HepG2 (cell line): ENCODE measurements around the gene MOK. TPM values are rescaled to one million over a fixed set of nuclear protein-coding genes. Genes with fewer than 3 reads are reported as not detected.

ENCODE experiments used
- GLI4 ChIP-seq: sonication (generic); formaldehyde crosslinking; IDR thresholded peaks from 2 replicates; pipeline ENCODE4 v1.5.1; 2020; ENCODE audit warnings: missing genetic modification reagents, mild to moderate bottlenecking, moderate library complexity, borderline replicate concordance
- HOXA7 ChIP-seq: sonication (generic); formaldehyde crosslinking; IDR thresholded peaks from 2 replicates; pipeline ENCODE4 v1.8.1; 2022; ENCODE audit warnings: mild to moderate bottlenecking, missing genetic modification reagents, moderate library complexity
- KDM3A ChIP-seq: IDR thresholded peaks from 2 replicates; pipeline ENCODE4 v1.6.1; 2018; ENCODE audit warnings: low read depth, missing compliant biosample characterization
- NKX3-1 ChIP-seq: sonication (generic); formaldehyde crosslinking; IDR thresholded peaks from 2 replicates; pipeline ENCODE4 v1.5.0; 2020; ENCODE audit warnings: missing genetic modification reagents
- PHF5A ChIP-seq: IDR thresholded peaks from one replicate; pipeline ENCODE4 v1.6.1; 2018; ENCODE audit warnings: low read depth, missing genetic modification reagents; ENCODE audit not compliant: unreplicated experiment
- RFXANK ChIP-seq: IDR thresholded peaks from 2 replicates; pipeline ENCODE4 v1.6.1; 2016
- STAG1 ChIP-seq: sonication (generic); formaldehyde crosslinking; IDR thresholded peaks from 2 replicates; pipeline ENCODE4 v1.4.0; 2020; ENCODE audit warnings: missing genetic modification reagents
- U2AF2 ChIP-seq: fragments of 200-400 bp; formaldehyde crosslinking; IDR thresholded peaks from 2 replicates; pipeline ENCODE4 v1.6.1; 2017; ENCODE audit warnings: low read depth, mild to moderate bottlenecking, low read length
- ZBTB38 ChIP-seq: sonication (generic); formaldehyde crosslinking; IDR thresholded peaks from 2 replicates; pipeline ENCODE4 v1.5.1; 2020; ENCODE audit warnings: mild to moderate bottlenecking, missing genetic modification reagents
- ZFP82 ChIP-seq: sonication (generic); formaldehyde crosslinking; IDR thresholded peaks from 2 replicates; pipeline ENCODE4 v1.5.1; 2020; ENCODE audit warnings: mild to moderate bottlenecking, missing genetic modification reagents, borderline replicate concordance
- ZNF292 ChIP-seq: sonication (generic); formaldehyde crosslinking; IDR thresholded peaks from 2 replicates; pipeline ENCODE4 v1.8.1; 2022; ENCODE audit warnings: mild to moderate bottlenecking, low read depth, missing genetic modification reagents, borderline replicate concordance
- ZNF674 ChIP-seq: sonication (generic); formaldehyde crosslinking; IDR thresholded peaks from 2 replicates; pipeline ENCODE4 v1.5.0; 2020; ENCODE audit warnings: low read depth, mild to moderate bottlenecking, missing genetic modification reagents
- polyA plus RNA-seq, 8 experiments: library from polyadenylated mRNA; depleted of rRNA in 3 of 8; stranded (reverse) in 7 of 8; unstranded in 1 of 8; fragments of >200 nt; fragmentation: Illumina TruSeq in 4 of 8; extraction: Trizol in 4 of 8; gene quantifications; 2 replicates each; pipeline versions ENCODE4 v1.2.1 to v1.2.3, GENCODE V29; 2011 to 2016; ENCODE audit warnings: low read depth in 4 of 8, missing spikeins in 1 of 8, mixed read lengths in 1 of 8; ENCODE audit not compliant: insufficient read depth in 1 of 8
- total RNA-seq, 5 experiments: library from RNA; depleted of rRNA; stranded (reverse); fragments of >200 nt; fragmentation: Illumina TruSeq; extraction: Trizol; gene quantifications; 2 replicates each; pipeline ENCODE4 v1.2.3, GENCODE V29; 2016; ENCODE audit warnings: low read depth in 1 of 5
- TF ChIP-seq, protein P1 (sequence below): sonication (generic); formaldehyde crosslinking; IDR thresholded peaks from 2 replicates; pipeline ENCODE4 v1.5.0; 2020; ENCODE audit warnings: missing genetic modification reagents
- TF ChIP-seq, protein P2 (sequence below): sonication (generic); formaldehyde crosslinking; IDR thresholded peaks from 2 replicates; pipeline ENCODE4 v1.5.0; 2020; ENCODE audit warnings: missing genetic modification reagents
- TF ChIP-seq, protein P3 (sequence below): IDR thresholded peaks from 2 replicates; pipeline ENCODE4 v1.6.1; 2016; ENCODE audit warnings: mild to moderate bottlenecking, missing biosample characterization, missing genetic modification reagents
- TF ChIP-seq, protein P4 (sequence below): sonication (generic); formaldehyde crosslinking; IDR thresholded peaks from 2 replicates; pipeline ENCODE4 v1.9.0; 2022; ENCODE audit warnings: missing genetic modification reagents, mild to moderate bottlenecking, borderline replicate concordance
- TF ChIP-seq, protein P5 (sequence below): sonication (generic); formaldehyde crosslinking; IDR thresholded peaks from 2 replicates; pipeline ENCODE4 v1.4.0; 2020; ENCODE audit warnings: missing genetic modification reagents
- TF ChIP-seq, protein P6 (sequence below): sonication (generic); formaldehyde crosslinking; IDR thresholded peaks from 2 replicates; pipeline ENCODE4 v1.4.0; 2020; ENCODE audit warnings: missing genetic modification reagents, borderline replicate concordance
- TF ChIP-seq, protein P7 (sequence below): sonication (generic); formaldehyde crosslinking; IDR thresholded peaks from 2 replicates; pipeline ENCODE4 v1.8.0; 2023; ENCODE audit warnings: mild to moderate bottlenecking, missing genetic modification reagents
- TF ChIP-seq, protein P8 (sequence below): sonication (generic); formaldehyde crosslinking; IDR thresholded peaks from 2 replicates; pipeline ENCODE4 v1.8.1; 2023; ENCODE audit warnings: mild to moderate bottlenecking, missing genetic modification reagents

MOK gene
- total and polyA plus RNA-seq, 2 of the 13 experiments (the other 11 are each of a cell fraction or from before 2014, with no cell fraction given), result 15.3 to 16.9 TPM

DNA sequence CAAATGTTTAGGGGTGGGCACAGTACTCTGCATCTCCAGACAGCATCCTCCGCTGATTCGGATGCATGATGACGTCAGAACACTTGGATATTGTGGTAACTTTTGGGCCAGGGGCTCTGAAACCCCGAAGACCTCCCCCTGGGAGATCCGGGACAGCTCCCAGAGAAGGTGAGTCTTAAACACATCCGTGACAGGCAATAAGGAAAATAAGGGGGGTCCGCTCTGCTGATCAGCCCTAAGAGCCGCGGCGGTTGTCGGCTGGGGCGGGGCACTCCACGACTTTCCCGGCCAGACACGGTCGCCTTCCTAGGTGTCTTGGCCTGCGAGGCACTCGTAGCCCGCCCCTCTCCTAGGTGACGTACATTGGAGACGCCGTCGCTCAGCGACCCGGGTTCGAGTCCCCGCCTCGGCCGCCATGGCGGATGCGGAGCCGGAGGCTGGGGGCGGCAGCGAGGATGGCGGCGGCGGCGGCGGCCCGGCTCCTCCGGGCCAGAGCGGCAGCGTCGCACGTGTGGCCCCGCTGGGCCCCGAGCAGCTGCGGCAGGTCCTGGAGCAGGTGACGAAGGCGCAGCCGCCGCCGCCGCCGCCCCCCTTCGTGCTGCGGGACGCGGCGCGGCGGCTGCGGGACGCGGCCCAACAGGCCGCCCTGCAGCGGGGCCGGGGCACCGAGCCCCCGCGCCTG lies 14.5 kb upstream of the MOK start, which contains the start of gene ZNF839 (continued):
- TF ChIP-seq RFXANK (CRISPR knock-in tag) (no peak), NKX3-1 (CRISPR knock-in tag) (no peak), KDM3A (CRISPR knock-in tag) (no peak), HOXA7 (CRISPR knock-in tag) (no peak), ZBTB38 (CRISPR knock-in tag) (peak; percentile 56; the same call in 1 of the 2 replicates), ZNF292 (CRISPR knock-in tag) (no peak), PHF5A (CRISPR knock-in tag) (no peak), U2AF2 (no peak), ZFP82 (CRISPR knock-in tag) (no peak), ZNF674 (CRISPR knock-in tag) (no peak), GLI4 (CRISPR knock-in tag) (no peak), STAG1 (CRISPR knock-in tag) (no peak)
- TF ChIP-seq, protein P1, sequence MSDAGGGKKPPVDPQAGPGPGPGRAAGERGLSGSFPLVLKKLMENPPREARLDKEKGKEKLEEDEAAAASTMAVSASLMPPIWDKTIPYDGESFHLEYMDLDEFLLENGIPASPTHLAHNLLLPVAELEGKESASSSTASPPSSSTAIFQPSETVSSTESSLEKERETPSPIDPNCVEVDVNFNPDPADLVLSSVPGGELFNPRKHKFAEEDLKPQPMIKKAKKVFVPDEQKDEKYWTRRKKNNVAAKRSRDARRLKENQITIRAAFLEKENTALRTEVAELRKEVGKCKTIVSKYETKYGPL (CRISPR knock-in tag), result no peak
- TF ChIP-seq, protein P2, sequence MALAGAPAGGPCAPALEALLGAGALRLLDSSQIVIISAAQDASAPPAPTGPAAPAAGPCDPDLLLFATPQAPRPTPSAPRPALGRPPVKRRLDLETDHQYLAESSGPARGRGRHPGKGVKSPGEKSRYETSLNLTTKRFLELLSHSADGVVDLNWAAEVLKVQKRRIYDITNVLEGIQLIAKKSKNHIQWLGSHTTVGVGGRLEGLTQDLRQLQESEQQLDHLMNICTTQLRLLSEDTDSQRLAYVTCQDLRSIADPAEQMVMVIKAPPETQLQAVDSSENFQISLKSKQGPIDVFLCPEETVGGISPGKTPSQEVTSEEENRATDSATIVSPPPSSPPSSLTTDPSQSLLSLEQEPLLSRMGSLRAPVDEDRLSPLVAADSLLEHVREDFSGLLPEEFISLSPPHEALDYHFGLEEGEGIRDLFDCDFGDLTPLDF (CRISPR knock-in tag), result no peak
- TF ChIP-seq, protein P3, sequence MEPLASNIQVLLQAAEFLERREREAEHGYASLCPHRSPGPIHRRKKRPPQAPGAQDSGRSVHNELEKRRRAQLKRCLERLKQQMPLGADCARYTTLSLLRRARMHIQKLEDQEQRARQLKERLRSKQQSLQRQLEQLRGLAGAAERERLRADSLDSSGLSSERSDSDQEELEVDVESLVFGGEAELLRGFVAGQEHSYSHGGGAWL, result no peak; the same call in 1 of the 2 replicates
- TF ChIP-seq, protein P4, sequence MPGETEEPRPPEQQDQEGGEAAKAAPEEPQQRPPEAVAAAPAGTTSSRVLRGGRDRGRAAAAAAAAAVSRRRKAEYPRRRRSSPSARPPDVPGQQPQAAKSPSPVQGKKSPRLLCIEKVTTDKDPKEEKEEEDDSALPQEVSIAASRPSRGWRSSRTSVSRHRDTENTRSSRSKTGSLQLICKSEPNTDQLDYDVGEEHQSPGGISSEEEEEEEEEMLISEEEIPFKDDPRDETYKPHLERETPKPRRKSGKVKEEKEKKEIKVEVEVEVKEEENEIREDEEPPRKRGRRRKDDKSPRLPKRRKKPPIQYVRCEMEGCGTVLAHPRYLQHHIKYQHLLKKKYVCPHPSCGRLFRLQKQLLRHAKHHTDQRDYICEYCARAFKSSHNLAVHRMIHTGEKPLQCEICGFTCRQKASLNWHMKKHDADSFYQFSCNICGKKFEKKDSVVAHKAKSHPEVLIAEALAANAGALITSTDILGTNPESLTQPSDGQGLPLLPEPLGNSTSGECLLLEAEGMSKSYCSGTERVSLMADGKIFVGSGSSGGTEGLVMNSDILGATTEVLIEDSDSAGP (CRISPR knock-in tag), result no peak; the same call in 1 of the 2 replicates
- TF ChIP-seq, protein P5, sequence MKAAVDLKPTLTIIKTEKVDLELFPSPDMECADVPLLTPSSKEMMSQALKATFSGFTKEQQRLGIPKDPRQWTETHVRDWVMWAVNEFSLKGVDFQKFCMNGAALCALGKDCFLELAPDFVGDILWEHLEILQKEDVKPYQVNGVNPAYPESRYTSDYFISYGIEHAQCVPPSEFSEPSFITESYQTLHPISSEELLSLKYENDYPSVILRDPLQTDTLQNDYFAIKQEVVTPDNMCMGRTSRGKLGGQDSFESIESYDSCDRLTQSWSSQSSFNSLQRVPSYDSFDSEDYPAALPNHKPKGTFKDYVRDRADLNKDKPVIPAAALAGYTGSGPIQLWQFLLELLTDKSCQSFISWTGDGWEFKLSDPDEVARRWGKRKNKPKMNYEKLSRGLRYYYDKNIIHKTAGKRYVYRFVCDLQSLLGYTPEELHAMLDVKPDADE (CRISPR knock-in tag), result no peak
- TF ChIP-seq, protein P6, sequence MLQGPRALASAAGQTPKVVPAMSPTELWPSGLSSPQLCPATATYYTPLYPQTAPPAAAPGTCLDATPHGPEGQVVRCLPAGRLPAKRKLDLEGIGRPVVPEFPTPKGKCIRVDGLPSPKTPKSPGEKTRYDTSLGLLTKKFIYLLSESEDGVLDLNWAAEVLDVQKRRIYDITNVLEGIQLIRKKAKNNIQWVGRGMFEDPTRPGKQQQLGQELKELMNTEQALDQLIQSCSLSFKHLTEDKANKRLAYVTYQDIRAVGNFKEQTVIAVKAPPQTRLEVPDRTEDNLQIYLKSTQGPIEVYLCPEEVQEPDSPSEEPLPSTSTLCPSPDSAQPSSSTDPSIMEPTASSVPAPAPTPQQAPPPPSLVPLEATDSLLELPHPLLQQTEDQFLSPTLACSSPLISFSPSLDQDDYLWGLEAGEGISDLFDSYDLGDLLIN (CRISPR knock-in tag), result 0 out of 2 replicates have a peak, but pooled peaks have one; percentile 61
- TF ChIP-seq, protein P7, sequence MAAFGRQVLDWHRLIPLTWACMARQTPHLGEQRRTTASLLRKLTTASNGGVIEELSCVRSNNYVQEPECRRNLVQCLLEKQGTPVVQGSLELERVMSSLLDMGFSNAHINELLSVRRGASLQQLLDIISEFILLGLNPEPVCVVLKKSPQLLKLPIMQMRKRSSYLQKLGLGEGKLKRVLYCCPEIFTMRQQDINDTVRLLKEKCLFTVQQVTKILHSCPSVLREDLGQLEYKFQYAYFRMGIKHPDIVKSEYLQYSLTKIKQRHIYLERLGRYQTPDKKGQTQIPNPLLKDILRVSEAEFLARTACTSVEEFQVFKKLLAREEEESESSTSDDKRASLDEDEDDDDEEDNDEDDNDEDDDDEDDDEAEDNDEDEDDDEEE (CRISPR knock-in tag), result no peak
- TF ChIP-seq, protein P8, sequence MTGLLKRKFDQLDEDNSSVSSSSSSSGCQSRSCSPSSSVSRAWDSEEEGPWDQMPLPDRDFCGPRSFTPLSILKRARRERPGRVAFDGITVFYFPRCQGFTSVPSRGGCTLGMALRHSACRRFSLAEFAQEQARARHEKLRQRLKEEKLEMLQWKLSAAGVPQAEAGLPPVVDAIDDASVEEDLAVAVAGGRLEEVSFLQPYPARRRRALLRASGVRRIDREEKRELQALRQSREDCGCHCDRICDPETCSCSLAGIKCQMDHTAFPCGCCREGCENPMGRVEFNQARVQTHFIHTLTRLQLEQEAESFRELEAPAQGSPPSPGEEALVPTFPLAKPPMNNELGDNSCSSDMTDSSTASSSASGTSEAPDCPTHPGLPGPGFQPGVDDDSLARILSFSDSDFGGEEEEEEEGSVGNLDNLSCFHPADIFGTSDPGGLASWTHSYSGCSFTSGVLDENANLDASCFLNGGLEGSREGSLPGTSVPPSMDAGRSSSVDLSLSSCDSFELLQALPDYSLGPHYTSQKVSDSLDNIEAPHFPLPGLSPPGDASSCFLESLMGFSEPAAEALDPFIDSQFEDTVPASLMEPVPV, result no peak
